Activated T-cell treated with anti-CD3 and anti-CD28 coated beads for 1 hour (primary cell): ENCODE data around the gene PPARD.
A peak's percentile ranks its signal among the peaks of the same experiment; 100 is the strongest.
"Not testable (repeated sequence)": the region's sequence is repeated elsewhere in the genome, so short reads cannot be mapped to it uniquely, and the experiment has no call there.

Experiments
- DNase-seq: peaks from one replicate; pipeline ENCODE4 v3.0.0-alpha.2; 2020; ENCODE audit warnings: low read depth

Gene PPARD

GRCh38 chr6:35312076-35312800 is 30.1 kb upstream of the PPARD start:
- no peak for DNase-seq

DNA sequence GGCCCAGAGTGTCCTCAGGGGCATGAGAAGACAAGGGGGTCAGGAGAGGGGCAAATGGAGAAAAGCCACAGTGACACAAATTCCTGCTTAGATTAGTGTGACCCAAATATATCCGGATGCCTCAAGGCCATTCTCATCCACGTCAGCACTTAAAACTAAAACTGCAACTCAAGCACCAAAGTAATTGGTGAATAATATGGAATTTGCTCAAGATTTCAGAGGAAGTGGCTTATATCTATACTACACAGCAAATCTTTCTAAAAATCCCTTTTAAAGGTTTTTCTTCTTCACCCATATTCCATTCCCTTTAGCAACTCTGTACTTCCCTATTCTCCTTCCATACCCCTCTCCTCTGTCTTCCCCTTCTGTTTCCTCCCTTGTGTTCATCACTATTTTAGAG is 29.6 kb upstream of the PPARD start:
- no peak for DNase-seq

DNA sequence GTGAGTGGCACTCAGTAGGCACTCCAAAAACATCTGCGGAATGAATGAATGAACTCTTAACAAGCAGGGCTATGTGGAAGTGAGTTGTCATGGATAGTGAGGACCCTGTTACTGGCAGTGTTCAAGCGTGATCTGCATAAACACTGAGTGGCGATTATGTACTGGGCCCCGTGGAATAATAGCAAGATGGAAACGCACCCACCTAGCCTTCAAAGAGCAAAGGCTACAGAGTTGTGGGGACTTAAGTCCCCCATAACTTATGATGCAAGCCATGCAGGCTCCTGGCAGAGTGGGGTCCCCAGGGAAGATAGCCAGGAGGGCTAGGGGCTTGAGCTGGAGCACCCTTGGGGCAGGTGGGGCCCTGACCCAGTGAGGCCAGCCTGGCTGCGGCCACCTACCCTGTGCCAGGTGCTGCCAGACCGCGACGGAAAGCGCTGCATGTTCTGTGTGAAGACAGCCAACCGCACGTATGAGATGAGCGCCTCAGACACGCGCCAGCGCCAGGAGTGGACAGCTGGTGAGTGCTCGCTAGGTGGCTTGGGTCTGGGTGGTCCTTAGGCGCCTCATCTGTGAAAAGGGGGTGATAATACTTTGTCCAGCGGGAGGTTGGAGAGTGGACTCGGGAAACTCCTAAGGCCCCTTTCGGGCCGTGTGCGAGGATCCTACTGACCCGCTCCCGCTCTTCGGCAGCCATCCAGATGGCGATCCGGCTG is 24.7 kb upstream of the PPARD start:
- DNase-seq, result no peak

GRCh38 chr6:35318196-35319171 is 23.9 kb upstream of the PPARD start:
- no peak for DNase-seq

- DNase-seq, result no peak
Observed at GRCh38 chr6:35319346-35320030, 22.9 kb upstream of the PPARD start.

DNA sequence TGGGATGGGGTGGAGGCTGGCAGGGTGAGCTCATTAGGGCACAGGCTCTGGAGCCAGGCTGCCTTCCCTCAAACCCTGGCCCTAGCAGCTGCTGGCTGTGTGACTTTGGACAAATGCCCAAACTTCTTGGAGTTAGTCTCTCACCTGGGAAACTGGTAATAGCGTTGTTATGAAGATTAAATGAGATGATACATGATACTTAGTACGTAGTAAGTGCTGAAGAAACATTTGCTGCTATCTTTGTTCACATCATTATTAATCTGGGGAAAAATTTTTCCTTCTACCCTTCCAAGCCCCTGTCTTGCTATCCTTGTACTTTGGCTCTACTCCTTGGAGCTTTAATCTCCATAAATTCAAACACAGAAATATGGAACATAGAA is 22.3 kb upstream of the PPARD start:
- no peak for DNase-seq

GRCh38 chr6:35321091-35321490 is 21.3 kb upstream of the PPARD start:
- DNase-seq, result no peak

DNA sequence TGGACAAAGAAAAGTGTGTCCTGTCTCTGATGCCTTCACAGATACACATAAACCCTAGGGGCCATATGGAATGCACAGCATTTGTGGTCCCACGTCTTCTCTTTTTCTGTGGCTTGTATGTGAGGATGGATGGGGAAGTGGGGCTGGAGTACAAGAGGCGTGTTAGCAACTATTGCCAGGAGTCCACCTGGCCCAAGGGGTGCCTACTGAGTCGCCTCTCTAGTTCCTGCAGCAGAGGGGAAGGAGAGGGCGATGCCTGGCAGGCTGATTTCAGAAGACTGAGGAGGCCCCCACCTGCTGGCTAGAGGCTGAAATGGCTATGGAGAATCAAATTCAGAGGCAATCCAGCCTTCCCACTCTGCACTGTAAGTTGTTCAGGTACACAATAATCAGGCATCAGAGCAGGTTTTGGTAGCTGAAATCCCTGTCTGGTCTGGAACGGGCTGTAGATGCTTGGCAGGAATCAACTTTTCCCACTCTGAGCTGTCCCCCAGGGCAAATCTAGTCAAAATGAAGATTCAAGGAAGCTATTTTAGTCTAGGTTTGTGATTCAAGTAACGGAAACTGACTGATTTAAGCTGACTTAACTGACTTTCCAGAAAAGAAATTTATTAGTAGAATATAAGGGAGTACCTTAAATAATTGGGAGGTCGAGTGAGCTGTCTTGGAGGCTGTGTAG is 14.9 kb upstream of the PPARD start:
- DNase-seq, result peak; percentile 66

- no peak for DNase-seq
Observed at GRCh38 chr6:35328108-35328723, 14.1 kb upstream of the PPARD start.

DNA sequence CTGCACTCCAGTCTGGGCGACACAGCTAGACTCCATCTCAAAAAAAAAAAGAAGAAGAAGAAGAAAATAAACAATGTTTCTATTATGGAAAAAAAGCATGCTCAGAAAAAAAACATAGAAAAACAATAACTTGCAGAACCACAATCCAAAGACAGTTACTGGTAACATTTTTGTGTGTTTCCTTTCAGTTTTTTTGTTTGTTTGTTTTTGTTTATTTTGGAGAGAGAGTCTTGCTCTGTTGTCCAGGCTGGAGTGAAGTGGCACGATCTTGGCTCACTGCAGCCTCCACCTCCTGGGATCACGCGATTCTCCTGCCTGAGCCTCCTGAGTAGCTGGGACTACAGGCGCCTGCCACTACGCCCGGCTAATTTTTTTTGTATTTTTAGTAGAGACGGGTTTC is 13.4 kb upstream of the PPARD start:
- DNase-seq, result not testable (repeated sequence)

GRCh38 chr6:35330541-35331119 is 11.7 kb upstream of the PPARD start:
- DNase-seq, result no peak

DNA sequence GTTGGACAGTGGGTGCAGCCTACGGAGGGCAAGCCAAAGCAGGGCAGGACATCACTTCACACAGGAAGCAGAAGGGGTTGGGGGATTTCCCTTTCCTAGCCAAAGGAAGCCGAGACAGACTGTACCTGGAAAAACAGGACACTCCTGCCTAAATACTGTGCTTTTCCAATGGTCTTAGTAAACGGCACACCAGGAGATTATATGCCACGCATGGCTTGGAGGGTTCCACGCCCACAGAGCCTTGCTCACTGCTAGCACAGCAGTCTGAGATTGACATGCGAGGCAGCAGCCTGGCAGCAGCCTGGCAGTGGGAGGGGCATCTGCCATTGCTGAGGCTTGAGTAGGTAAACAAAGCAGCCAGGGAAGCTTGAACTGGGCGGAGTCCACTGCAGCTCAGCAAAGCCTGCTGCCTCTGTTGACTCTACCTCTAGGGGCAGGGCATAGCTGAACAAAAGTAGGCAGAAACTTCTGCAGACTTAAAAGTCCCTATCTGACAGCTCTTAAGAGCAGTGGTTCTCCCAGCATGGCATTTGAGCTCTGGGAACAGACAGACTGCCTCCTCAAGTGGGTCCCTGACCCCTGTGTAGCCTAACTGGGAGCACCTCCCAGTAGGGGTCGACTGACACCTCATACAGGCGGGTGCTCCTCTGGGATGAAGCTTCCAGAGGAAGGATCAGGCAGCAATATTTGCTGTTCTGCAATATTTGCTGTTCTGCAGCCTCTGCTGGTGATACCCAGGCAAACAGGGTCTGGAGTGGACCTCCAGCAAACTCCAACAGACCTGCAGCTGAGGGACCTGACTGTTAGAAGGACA is 10.1 kb upstream of the PPARD start:
- peak; percentile 49 for DNase-seq

- no peak for DNase-seq
Observed at GRCh38 chr6:35341557-35341956, 801 bp upstream of the PPARD start.

GRCh38 chr6:35343092-35343834 is 905 bp downstream of the PPARD start:
- DNase-seq, result no peak

DNA sequence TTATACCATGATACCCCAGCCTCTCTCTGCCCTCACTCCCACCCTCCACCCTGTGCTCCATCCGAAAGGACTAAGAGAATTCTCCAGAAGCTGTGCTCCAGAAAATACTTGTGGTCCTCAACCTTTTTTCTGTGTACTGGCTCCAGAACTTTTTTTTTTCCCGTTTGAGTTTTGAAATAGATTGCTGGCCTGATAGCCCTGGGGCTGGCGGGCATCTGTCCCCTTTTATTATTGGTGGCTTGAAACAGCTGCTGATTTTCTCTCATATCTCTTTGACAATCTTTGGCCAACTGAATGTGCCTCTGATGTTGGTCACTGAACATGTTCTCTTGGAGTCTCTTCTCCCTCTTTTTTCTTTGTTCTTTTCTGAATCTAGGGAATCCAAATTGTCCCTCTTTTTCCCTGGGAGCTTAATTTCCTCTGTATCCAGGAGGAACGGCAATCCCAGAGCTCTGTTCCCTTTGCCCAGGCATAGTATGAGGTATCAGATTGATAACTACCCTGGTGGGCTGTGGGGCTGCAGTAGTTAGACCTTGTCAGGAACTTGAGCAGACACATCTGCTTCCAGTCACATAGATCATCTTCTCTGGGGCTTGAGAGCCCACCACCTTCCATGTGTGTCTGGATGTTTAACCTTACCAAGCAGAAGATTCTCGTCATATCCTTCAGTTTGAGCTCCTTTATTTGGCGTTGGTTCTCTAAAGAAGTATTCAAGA is 1.6 kb downstream of the PPARD start:
- DNase-seq, result no peak

GRCh38 chr6:35351422-35351821 is 9.1 kb downstream of the PPARD start:
- no peak for DNase-seq

- no peak for DNase-seq
Observed at GRCh38 chr6:35352735-35353134, 10.4 kb downstream of the PPARD start.
